H1 (cell line): Measurements from ENCODE around the gene HMMR. TPM values are rescaled to one million over a fixed set of nuclear protein-coding genes. Genes with fewer than 3 reads are reported as not detected.

Experiments used
- CTCF ChIA-PET: fragments of 300-600 bp; sonication (Branson Sonifier 250); formaldehyde crosslinking; loops from one replicate; lab custom pipeline; 2021; ENCODE audit not compliant: partially characterized antibody; lab: Charles Lee
- POLR2A ChIA-PET: fragments of 300-600 bp; sonication (Branson Sonifier 250); formaldehyde crosslinking; loops from one replicate; lab custom pipeline; 2021; ENCODE audit warnings: inconsistent platforms; ENCODE audit not compliant: partially characterized antibody; lab: Charles Lee
- DNase-seq, 2 experiments: peaks; one replicate each; pipeline versions ENCODE4 v3.0.0 to v3.0.0-alpha.2; 2010 to 2022; ENCODE audit warnings: low spot score in 2 of 2, low read depth in 1 of 2, mixed read lengths in 1 of 2
- FAIRE-seq: peaks from 2 replicates; lab custom pipeline; 2011; peaks lifted over from hg19 to GRCh38; lab: Jason Lieb, UNC
- H2AFZ ChIP-seq: 2 replicates; pipeline ENCODE4 v1.8.1; 2012; ENCODE audit warnings: low read length, inconsistent platforms
- H2AK5ac ChIP-seq: 2 replicates; pipeline ENCODE4 v1.6.1; 2013; ENCODE audit warnings: low read depth, low read length
- H2BK120ac ChIP-seq: replicated peaks from 2 replicates; pipeline ENCODE3; 2013; ENCODE audit warnings: low read depth, low read length, inconsistent platforms
- H2BK12ac ChIP-seq: 2 replicates; pipeline ENCODE4 v1.6.1; 2013; ENCODE audit warnings: low read depth, low read length
- H2BK15ac ChIP-seq: 2 replicates; pipeline ENCODE4 v1.6.1; 2013; ENCODE audit warnings: low read length
- H2BK20ac ChIP-seq: 2 replicates; pipeline ENCODE4 v1.6.1; 2013; ENCODE audit warnings: low read length
- H2BK5ac ChIP-seq: 2 replicates; pipeline ENCODE4 v1.6.1; 2013; ENCODE audit warnings: low read depth, low read length
- H3K14ac ChIP-seq: 2 replicates; pipeline ENCODE4 v1.6.1; 2013; ENCODE audit warnings: inconsistent platforms; ENCODE audit not compliant: insufficient read length
- H3K18ac ChIP-seq: 2 replicates; pipeline ENCODE4 v1.6.1; 2013; ENCODE audit warnings: low read length; ENCODE audit errors: extremely low read depth
- H3K23ac ChIP-seq: 2 replicates; pipeline ENCODE4 v1.6.1; 2013; ENCODE audit warnings: inconsistent platforms; ENCODE audit not compliant: insufficient read length
- H3K23me2 ChIP-seq: 2 replicates; pipeline ENCODE4 v1.6.1; 2013; ENCODE audit warnings: low read depth, low read length
- H3K27ac ChIP-seq: 2 replicates; pipeline ENCODE4 v1.6.1; 2011; ENCODE audit warnings: low read depth, low read length, inconsistent platforms
- H3K27me3 ChIP-seq, 4 experiments: replicated peaks in 1 of 4; 1 replicate in 1 of 4; 2 replicates in 3 of 4; pipeline versions ENCODE4 v1.6.1 to v1.8.1; 2011 to 2013; ENCODE audit warnings: low read length in 3 of 4, mild to moderate bottlenecking in 3 of 4, inconsistent platforms in 2 of 4, mixed read lengths in 2 of 4, moderate library complexity in 1 of 4; ENCODE audit not compliant: control insufficient read depth in 3 of 4, insufficient read depth in 3 of 4; ENCODE audit errors: extremely low read depth in 1 of 4
- H3K36me3 ChIP-seq, 4 experiments: 2 replicates each; pipeline versions ENCODE4 v1.6.1 to v1.8.1; 2011 to 2013; ENCODE audit warnings: mild to moderate bottlenecking in 4 of 4, low read length in 3 of 4, moderate library complexity in 2 of 4, control low read depth in 1 of 4, inconsistent platforms in 1 of 4; ENCODE audit not compliant: insufficient read depth in 4 of 4, control insufficient read depth in 2 of 4
- H3K4ac ChIP-seq: replicated peaks from 2 replicates; pipeline ENCODE3; 2013; ENCODE audit warnings: low read length, low read depth, mixed read lengths, inconsistent platforms; ENCODE audit not compliant: insufficient read length
- H3K4me1 ChIP-seq, 4 experiments: replicated peaks in 1 of 4; 1 replicate in 1 of 4; 2 replicates in 3 of 4; pipeline versions ENCODE4 v1.6.1 to v1.8.1; 2011 to 2013; ENCODE audit warnings: low read length in 3 of 4, inconsistent platforms in 2 of 4, mixed read lengths in 1 of 4; ENCODE audit not compliant: insufficient read depth in 4 of 4, control insufficient read depth in 3 of 4
- H3K4me2 ChIP-seq, 2 experiments: 2 replicates each; pipeline versions ENCODE4 v1.6.1 to v1.8.1; 2011 to 2013; ENCODE audit warnings: low read depth in 2 of 2, low read length in 2 of 2, control low read depth in 1 of 2, inconsistent platforms in 1 of 2, mild to moderate bottlenecking in 1 of 2; ENCODE audit not compliant: insufficient read depth in 1 of 2
- H3K4me3 ChIP-seq, 4 experiments: fragments of 200-600, 300-600 bp in 1 of 4; sonication (generic), shearing (Covaris generic), sonication (Bioruptor Twin) in 1 of 4; 2 replicates each; pipeline versions ENCODE4 v1.5.1 to v1.8.1; 2011 to 2016; ENCODE audit warnings: low read length in 4 of 4, low read depth in 3 of 4, control low read depth in 2 of 4, inconsistent platforms in 2 of 4, mild to moderate bottlenecking in 2 of 4, mixed read lengths in 1 of 4, moderate library complexity in 1 of 4; ENCODE audit not compliant: insufficient read depth in 2 of 4; ENCODE audit errors: extremely low read depth in 1 of 4
- H3K56ac ChIP-seq: replicated peaks from 2 replicates; pipeline ENCODE3; 2013; ENCODE audit warnings: low read depth, mild to moderate bottlenecking, mixed read lengths, low read length, inconsistent platforms; ENCODE audit not compliant: insufficient read length
- H3K79me1 ChIP-seq: 2 replicates; pipeline ENCODE4 v1.6.1; 2013; ENCODE audit warnings: low read depth, low read length, control low read depth
- H3K79me2 ChIP-seq, 2 experiments: 2 replicates each; pipeline versions ENCODE4 v1.6.1 to v1.8.1; 2012 to 2013; ENCODE audit warnings: low read length in 2 of 2, mild to moderate bottlenecking in 2 of 2, inconsistent platforms in 1 of 2; ENCODE audit not compliant: insufficient read depth in 2 of 2, control insufficient read depth in 1 of 2
- H3K9ac ChIP-seq, 4 experiments: replicated peaks in 1 of 4; 1 replicate in 1 of 4; 2 replicates in 3 of 4; pipeline versions ENCODE4 v1.6.1 to v1.8.1; 2011 to 2013; ENCODE audit warnings: low read depth in 3 of 4, low read length in 3 of 4, control low read depth in 2 of 4, mild to moderate bottlenecking in 2 of 4, moderate library complexity in 2 of 4, inconsistent platforms in 1 of 4; ENCODE audit errors: extremely low read depth in 1 of 4
- H3K9me3 ChIP-seq, 2 experiments: 2 replicates each; pipeline versions ENCODE4 v1.6.1 to v1.8.1; 2012 to 2013; ENCODE audit warnings: mild to moderate bottlenecking in 2 of 2, moderate library complexity in 2 of 2, control low read depth in 1 of 2, inconsistent platforms in 1 of 2, low read depth in 1 of 2, low read length in 1 of 2, mixed read lengths in 1 of 2; ENCODE audit not compliant: insufficient read depth in 2 of 2
- H4K20me1 ChIP-seq, 2 experiments: replicated peaks in 1 of 2; 2 replicates each; pipeline versions ENCODE3 to v1.8.1; 2011 to 2013; ENCODE audit warnings: inconsistent platforms in 2 of 2, low read length in 2 of 2, mild to moderate bottlenecking in 1 of 2; ENCODE audit not compliant: insufficient read depth in 2 of 2, control insufficient read depth in 1 of 2
- H4K5ac ChIP-seq: 2 replicates; pipeline ENCODE4 v1.6.1; 2013; ENCODE audit warnings: low read length, low read depth, mixed read lengths, inconsistent platforms; ENCODE audit not compliant: insufficient read length
- H4K8ac ChIP-seq: 2 replicates; pipeline ENCODE4 v1.8.0; 2013; ENCODE audit warnings: mild to moderate bottlenecking, moderate library complexity, low read length, inconsistent platforms; ENCODE audit not compliant: insufficient read depth; ENCODE audit errors: extremely low read depth
- H4K91ac ChIP-seq: replicated peaks from 2 replicates; pipeline ENCODE3; 2013; ENCODE audit warnings: low read length, mixed read lengths, inconsistent platforms; ENCODE audit not compliant: insufficient read length
- MAX ChIP-seq: IDR thresholded peaks from 2 replicates; pipeline ENCODE4 v1.6.1; 2012; ENCODE audit warnings: inconsistent platforms
- SAP30 ChIP-seq: fragments of 300-600 bp; sonication (generic); IDR thresholded peaks from 2 replicates; pipeline ENCODE4 v1.7.1; 2012; ENCODE audit warnings: low read length, moderate library complexity, mild to moderate bottlenecking, inconsistent platforms; ENCODE audit not compliant: insufficient read depth, insufficient replicate concordance
- SIRT6 ChIP-seq: IDR thresholded peaks from one replicate; pipeline ENCODE4 v1.7.1; 2012; ENCODE audit warnings: low read length, inconsistent platforms
- WGBS, 2 experiments: shearing (Covaris generic) in 1 of 2; methylation state at CpG; one replicate each; pipeline versions ENCODE4 v1.1.6 to v1.1.7; 2013 to 2015; ENCODE audit warnings: low lambda C conversion rate in 2 of 2, mixed read lengths in 2 of 2, inconsistent platforms in 1 of 2, low coverage in 1 of 2, missing lambda C conversion rate in 1 of 2; ENCODE audit not compliant: insufficient replicate concordance in 2 of 2, insufficient coverage in 1 of 2, insufficient read length in 1 of 2; ENCODE audit errors: extremely low coverage in 1 of 2, missing lambda C conversion rate in 1 of 2; 5-methylcytosine and 5-hydroxymethylcytosine counted together
- polyA plus RNA-seq, 7 experiments: library from polyadenylated mRNA; depleted of rRNA in 3 of 7; stranded (reverse) in 5 of 7; unstranded in 2 of 7; fragments of >200 nt in 5 of 7; fragments of 200-250 nt in 2 of 7; gene quantifications; 1 replicate in 5 of 7; 2 replicates in 1 of 7; 4 replicates in 1 of 7; pipeline versions ENCODE4 v1.2.1 to v1.2.3, GENCODE V29; 2011 to 2013; ENCODE audit warnings: missing spikeins in 2 of 7, mixed read lengths in 2 of 7
- total RNA-seq: library from RNA; stranded (reverse); fragmentation: NEBNext Ultra II Directional; extraction: Animal tissue kit (Norgen Biotek cat#: 25700); gene quantifications from 2 replicates; pipeline ENCODE4 v1.2.1, GENCODE V29; 2021

The HMMR gene
- total and polyA plus RNA-seq, 2 of the 8 experiments (the other 6 are each of a cell fraction or from before 2014, with no cell fraction given): 17.5 to 77.3 TPM

- no peak overlapping the region for H3K18ac ChIP-seq
- CTCF ChIA-PET: interaction anchor here (1.3 to 1.5 kb wide), 3 partner anchors 16 to 21 kb away, joined by 3 to 5 read pairs (median 3); no protein-coding TSS in a partner anchor
- no peak overlapping the region for H3K4me2 ChIP-seq
- H4K8ac ChIP-seq: no peak overlapping the region
- H3K9ac ChIP-seq: no peak overlapping the region
- no peak overlapping the region for H2BK15ac ChIP-seq
- H3K56ac ChIP-seq: no peak overlapping the region
- no peaks in the 10 kb centered on the region for H3K4me1 ChIP-seq
- H2BK20ac ChIP-seq: no peak overlapping the region
- peaks cover 0 to 14% of the 10 kb centered on the region in 2 experiments; a peak in 2 of 4 replicates for H3K79me2 ChIP-seq
- no peaks in the 10 kb centered on the region for H4K20me1 ChIP-seq
- H2BK12ac ChIP-seq: no peak overlapping the region
- no peak overlapping the region for H3K4ac ChIP-seq
- no peak overlapping the region for H2AFZ ChIP-seq
- DNase-seq: no peak
- H3K14ac ChIP-seq: no peak overlapping the region
- no peaks in the 10 kb centered on the region for H3K27me3 ChIP-seq
- H3K4me3 ChIP-seq: no peak overlapping the region
- H3K23me2 ChIP-seq: no peaks in the 10 kb centered on the region
- H2BK120ac ChIP-seq: no peak overlapping the region
- TF ChIP-seq MAX (no peak), SAP30 (no peak), SIRT6 (no peak)
- TF ChIP-seq, all 59 proteins: peak for 0
- no peak overlapping the region for H2BK5ac ChIP-seq
- H3K9me3 ChIP-seq: no peaks in the 10 kb centered on the region
- no peak for FAIRE-seq
- POLR2A ChIA-PET: interaction anchor here (1.0 to 3.9 kb wide), 2 partner anchors 7 to 10 kb away, joined by 3 to 14 read pairs; partner anchors contain the start of genes HMMR and NUDCD2
- no peak overlapping the region for H3K23ac ChIP-seq
- no peaks in the 10 kb centered on the region for H3K79me1 ChIP-seq
- H4K5ac ChIP-seq: no peak overlapping the region
- peaks cover 5 to 65% (median 48%) of the 10 kb centered on the region in 4 experiments; a peak in 6 of 8 replicates for H3K36me3 ChIP-seq
- no peak overlapping the region for H3K27ac ChIP-seq
- 92% methylated on average over 4 of the region's 4 CpGs; no CpG with 5 or more reads in 1 of the 2 experiments for WGBS, 2 experiments
- no peak overlapping the region for H4K91ac ChIP-seq
- no peak overlapping the region for H2AK5ac ChIP-seq
Measured at GRCh38 chr5:163467682-163468081, 7.2 kb downstream of the HMMR start.
